KOPT-K1 (cell line): ENCODE results near the gene B4GAT1.
A peak's percentile ranks its signal among the peaks of the same experiment; 100 is the strongest.
"Not testable (repeated sequence)": the region's sequence is repeated elsewhere in the genome, so short reads cannot be mapped to it uniquely, and the experiment has no call there.

ENCODE experiments used
- H3K27ac ChIP-seq: fragments of 200-600 bp; sonication (generic); 2 replicates; pipeline ENCODE4 v1.5.1; 2016; ENCODE audit warnings: antibody characterized with exemption, mild to moderate bottlenecking, low read depth, low read length; ENCODE audit not compliant: poor library complexity, severe bottlenecking
- H3K36me3 ChIP-seq: fragments of 200-600 bp; sonication (generic); 2 replicates; pipeline ENCODE4 v1.5.1; 2017; ENCODE audit warnings: antibody characterized with exemption, mild to moderate bottlenecking, low read length, moderate library complexity; ENCODE audit not compliant: insufficient read depth
- H3K9me3 ChIP-seq: fragments of 200-600 bp; sonication (generic); 2 replicates; pipeline ENCODE4 v1.5.1; 2017; ENCODE audit warnings: antibody characterized with exemption, low read length, mild to moderate bottlenecking; ENCODE audit not compliant: insufficient read depth, poor library complexity, severe bottlenecking

The B4GAT1 gene

DNA sequence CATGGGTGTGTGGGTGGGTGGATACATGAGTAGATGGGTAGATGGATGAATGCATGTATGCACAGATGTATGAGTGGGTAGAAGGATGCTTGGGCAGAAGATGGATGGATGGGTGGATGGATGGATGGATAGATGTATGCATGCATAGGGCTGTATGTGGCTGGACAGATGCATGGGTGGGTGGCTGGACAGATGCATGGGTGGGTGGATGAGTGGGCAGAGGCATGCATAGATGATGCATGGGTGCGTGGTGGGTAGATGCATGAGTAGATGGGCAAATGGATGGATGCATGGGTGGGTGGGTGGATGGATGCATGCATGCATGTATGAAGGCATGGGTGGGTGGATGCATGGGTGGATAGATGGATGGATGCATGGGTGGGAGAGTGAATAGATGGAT lies 23.7 kb downstream of the B4GAT1 start:
- no peaks in the 10 kb centered on the region for H3K36me3 ChIP-seq
- H3K27ac ChIP-seq, result no peak overlapping the region

DNA sequence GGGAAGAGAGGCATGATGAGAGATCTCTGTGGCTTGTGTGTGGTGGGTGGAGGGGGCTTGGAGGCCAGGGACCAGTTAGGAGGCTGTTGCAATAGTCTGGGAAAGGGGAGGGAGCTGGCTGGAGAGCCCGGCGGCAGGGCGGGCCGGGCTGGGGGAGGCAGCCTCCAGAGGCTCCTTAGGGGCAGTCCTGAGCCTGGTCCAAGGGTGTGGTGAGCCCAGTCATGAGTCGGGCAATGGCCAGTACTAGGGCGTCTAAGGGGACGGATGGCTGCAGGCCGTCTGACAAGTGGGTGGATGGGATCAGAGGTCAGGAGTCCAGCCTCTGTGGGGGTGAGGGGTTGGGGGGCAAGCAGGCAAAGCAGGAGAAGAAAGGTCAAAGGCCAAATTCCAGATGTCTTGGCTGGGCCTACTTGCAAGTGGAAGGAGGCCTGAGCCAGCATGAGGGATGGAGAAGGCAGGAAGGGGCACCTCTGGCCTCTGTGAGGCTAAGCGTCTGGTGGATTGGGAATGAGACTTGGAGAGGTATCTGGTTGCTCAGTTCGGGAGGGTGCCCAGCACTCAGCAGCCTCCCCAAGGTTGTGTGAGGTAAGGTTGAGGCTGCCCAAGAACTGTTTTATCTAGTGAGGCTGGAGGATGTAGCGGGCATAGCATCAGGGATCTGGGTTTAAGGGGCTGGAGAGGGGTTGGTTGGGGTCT lies 24.5 kb downstream of the B4GAT1 start:
- Histone ChIP-seq H3K36me3 (no peaks in the 10 kb centered on the region), H3K27ac (no peak overlapping the region), H3K9me3 (no peaks in the 10 kb centered on the region)

More for the DNA sequence above, 23.7 kb downstream of the B4GAT1 start:
- no peaks in the 10 kb centered on the region for H3K9me3 ChIP-seq

DNA sequence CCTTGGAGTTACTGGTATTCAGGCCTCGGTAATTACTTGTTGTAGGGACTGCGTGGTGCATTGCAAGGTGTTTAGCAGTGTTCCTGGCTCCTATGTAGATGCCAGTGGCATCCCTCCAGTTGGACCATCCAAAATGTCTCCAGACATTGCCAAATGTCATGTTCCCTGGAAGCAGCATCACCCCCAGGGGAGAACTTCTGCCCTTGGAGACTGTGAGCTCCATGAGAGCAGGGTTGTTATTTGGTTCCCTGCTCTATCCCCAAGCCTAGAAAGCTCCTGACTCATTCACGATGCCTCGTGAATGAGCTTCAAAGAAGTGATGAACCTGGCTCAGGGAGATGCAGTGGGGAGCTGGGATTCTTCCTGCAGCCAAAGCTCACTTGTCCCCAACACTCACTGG lies 25.8 kb downstream of the B4GAT1 start:
- no peak overlapping the region for H3K27ac ChIP-seq
- no peaks in the 10 kb centered on the region for H3K9me3 ChIP-seq
- H3K36me3 ChIP-seq, result no peaks in the 10 kb centered on the region

DNA sequence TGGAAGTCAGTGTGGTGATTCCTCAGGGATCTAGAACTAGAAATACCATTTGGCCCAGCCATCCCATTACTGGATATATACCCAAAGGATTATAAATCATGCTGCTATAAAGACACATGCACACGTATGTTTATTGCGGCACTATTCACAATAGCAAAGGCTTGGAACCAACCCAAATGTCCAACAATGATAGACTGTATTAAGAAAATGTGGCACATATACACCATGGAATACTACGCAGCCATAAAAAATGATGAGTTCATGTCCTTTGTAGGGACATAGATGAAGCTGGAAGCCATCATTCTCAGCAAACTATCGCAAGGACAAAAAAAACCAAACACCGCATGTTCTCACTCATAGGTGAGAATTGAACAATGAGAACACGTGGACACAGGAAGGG lies 26.7 kb downstream of the B4GAT1 start:
- not testable (repeated sequence) for H3K9me3 ChIP-seq, H3K36me3 ChIP-seq, H3K27ac ChIP-seq

DNA sequence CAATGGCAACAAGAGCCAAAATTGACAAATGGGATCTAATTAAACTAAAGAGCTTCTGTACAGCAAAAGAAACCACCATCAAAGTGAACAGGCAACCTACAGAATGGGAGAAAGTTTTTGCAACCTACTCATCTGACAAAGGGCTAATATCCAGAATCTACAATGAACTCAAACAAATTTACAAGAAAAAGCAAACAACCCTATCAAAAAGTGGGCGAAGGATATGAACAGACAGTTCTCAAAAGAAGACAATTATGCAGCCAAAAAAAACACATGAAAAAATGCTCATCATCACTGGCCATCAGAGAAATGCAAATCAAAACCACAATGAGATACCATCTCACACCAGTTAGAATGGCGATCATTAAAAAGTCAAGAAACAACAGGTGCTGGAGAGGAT lies 27.1 kb downstream of the B4GAT1 start:
- H3K27ac ChIP-seq, H3K9me3 ChIP-seq, H3K36me3 ChIP-seq: not testable (repeated sequence)

DNA sequence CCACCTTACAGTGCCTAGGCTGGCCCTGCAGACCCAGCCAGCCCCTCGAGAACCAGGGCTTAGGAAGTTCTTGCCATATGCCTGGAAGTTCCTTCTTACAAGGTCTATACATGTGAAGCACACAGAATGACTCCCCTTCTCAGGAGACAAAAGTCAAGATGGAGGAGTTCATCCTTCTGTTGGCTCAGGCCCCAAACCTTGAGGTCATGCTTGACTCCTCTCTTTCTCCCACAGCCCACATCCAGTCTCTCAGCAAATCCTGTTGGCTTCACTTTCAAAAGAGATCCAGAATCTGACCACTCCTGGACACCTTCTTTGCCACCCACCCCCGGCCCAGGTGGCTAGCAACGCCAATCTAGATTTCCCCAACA lies 28.8 kb downstream of the B4GAT1 start:
- Histone ChIP-seq H3K27ac (peak overlapping the region; percentile 98), H3K9me3 (no peaks in the 10 kb centered on the region)

DNA sequence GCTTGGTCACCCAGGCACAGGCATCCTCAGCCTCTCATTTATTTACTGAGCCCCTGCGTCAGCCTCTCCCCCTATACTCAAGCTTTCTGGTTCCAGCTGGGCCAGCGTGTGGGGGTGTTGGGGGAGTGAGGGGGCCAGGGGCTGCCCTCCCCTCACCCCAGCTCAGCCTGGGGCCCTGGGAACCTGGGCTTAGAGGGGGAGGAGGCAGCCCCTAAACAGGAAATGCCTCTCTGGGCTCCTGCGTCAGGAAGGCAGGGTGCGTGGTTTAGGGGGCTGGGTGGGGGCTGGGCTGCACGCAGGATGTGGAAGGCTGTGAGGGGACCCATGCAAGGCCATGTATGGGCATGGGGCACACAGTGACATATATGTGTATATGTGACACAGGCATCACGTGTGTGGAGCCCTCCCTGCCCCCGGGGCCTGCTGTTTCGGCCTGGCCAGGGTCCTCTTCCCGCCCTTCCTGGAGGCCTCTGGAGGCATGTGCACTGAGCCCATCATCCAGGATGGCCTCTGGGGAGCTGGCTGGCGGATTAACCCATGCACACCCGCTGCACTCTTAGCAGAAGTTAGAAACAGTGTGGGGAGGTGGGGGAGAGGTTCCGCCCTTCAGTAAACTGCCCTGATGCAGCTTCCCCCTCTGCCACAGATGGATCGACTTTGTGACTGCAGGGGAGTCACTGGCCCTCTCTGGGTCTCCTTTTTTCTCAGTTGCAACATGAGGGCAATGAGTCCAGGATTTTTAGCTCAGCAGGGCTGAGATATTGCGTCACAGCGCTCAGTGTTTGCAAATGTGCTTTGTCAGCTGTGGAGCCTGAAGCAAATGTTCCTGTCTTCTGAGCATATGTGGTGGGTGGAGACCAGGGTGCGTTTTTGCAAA lies 29.5 kb downstream of the B4GAT1 start:
- H3K27ac ChIP-seq, result peak overlapping the region; percentile 98
- H3K9me3 ChIP-seq, result no peaks in the 10 kb centered on the region
- no peaks in the 10 kb centered on the region for H3K36me3 ChIP-seq

More for the DNA sequence above, 28.8 kb downstream of the B4GAT1 start:
- H3K36me3 ChIP-seq, result no peaks in the 10 kb centered on the region

DNA sequence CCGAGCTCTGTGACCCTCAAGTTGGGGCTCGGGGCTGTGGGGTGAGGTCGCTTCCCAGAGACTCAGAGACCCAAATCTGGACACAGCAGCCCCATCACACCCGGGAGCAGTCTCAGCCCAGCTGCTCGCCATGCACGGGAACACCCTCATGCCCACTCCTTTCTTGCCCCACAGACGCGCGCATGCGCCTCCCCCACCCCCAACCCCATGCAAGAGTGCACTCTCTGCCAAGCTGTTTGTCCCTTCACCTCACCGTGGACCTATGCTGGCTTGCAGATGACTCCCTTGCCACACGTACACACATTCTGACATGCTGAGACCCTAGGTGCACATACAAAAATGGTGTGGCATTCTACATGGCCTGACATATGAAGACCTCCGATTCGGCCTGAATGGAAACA lies 30.1 kb downstream of the B4GAT1 start:
- no peaks in the 10 kb centered on the region for H3K9me3 ChIP-seq
- H3K27ac ChIP-seq, result peak overlapping the region; percentile 98
- H3K36me3 ChIP-seq, result no peaks in the 10 kb centered on the region

DNA sequence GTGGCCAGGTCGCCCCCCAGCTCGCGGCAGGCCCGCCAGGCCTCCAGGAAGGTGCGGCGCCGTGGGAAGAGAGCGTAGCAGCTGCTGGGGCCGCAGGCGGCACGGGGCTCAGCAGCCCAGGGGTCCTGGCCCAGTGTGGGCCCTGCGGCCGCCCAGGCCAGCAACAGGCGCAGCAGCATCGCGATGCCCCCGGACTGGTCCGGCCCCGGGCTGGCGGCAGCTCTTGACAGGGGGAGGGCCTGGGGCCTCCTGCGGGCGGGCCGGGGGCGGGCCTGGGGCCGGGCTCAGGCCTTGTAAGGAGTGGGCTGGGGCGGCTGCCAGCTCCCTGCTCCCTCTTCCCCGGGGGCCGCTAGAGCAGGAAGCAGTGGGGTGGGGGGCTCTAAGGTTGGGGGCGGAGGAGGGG lies 30.6 kb downstream of the B4GAT1 start, which contains the start of gene CD248:
CD248 (minus strand) TSS at position 196 of the 403 bp plus-strand sequence; CDS start at position 179, 17 bp downstream.
- Histone ChIP-seq H3K27ac (peak within 1 kb of the TSS; percentile 98), H3K36me3 (no peaks in the 10 kb centered on the region), H3K9me3 (no peaks in the 10 kb centered on the region)

DNA sequence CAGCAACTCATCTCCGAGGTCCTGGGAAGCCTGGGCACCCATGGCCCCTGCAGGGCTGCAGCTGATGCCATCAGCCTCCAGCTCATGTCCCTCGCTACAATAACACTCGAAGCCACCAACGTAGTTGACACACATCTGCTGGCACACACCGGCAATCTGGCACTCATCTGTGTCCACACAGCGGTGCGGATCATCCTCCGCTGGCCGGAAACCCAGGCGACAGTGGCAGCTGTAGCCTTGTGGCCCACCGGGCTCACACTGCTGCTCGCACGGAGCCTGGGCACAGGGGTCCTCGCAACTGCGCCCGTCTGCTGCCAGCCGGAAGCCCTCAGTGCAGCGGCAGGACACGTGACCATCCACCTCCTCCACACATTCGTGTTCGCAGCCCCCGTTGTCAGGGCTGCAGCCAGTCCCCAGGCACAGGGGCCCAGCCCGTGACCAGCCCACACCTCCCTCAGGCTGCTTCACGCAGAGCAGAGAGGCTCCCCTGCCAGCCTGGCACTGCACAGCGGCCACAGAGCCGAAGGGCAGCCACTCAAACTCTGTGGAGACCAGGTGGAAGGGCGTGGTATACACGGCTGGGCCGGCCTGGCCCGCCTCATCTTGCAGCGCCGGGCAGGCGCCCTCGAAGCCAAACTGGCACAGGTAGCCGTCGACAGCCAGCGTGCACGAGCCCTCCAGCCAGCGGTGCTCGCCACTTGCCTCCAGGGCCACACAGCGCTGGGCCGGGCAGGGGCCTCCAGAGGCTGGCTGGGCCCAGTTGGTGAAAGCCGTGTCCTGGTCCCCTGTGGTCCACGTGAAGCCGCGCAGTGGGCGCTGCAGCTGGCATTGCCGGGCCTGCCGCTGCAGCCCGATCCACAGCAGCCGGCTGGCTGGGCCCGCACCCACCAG lies 31.3 kb downstream of the B4GAT1 start:
- H3K9me3 ChIP-seq, result no peaks in the 10 kb centered on the region
- H3K27ac ChIP-seq, result peak overlapping the region; percentile 98
- H3K36me3 ChIP-seq, result no peaks in the 10 kb centered on the region

DNA sequence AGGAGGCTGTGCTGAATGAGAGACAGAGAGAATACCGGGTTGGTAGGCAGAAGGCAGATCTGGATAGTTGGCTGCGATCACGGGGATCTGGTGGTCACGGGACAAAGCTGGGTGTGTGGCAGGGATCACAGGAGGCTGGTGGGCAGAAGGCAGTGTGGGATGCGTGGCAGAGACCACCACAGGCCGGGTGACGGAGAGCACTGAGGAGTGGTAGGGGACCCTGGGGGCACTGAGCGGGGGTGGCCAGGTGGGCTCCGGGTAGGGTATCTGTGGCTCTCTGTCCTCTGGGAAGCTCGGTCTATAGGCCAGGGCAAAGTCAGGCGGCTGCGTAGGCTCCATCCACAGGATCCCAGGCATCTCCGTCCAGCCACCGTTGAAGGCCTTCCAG lies 31.9 kb downstream of the B4GAT1 start:
- Histone ChIP-seq H3K9me3 (no peaks in the 10 kb centered on the region), H3K27ac (peak overlapping the region; percentile 98), H3K36me3 (no peaks in the 10 kb centered on the region)

DNA sequence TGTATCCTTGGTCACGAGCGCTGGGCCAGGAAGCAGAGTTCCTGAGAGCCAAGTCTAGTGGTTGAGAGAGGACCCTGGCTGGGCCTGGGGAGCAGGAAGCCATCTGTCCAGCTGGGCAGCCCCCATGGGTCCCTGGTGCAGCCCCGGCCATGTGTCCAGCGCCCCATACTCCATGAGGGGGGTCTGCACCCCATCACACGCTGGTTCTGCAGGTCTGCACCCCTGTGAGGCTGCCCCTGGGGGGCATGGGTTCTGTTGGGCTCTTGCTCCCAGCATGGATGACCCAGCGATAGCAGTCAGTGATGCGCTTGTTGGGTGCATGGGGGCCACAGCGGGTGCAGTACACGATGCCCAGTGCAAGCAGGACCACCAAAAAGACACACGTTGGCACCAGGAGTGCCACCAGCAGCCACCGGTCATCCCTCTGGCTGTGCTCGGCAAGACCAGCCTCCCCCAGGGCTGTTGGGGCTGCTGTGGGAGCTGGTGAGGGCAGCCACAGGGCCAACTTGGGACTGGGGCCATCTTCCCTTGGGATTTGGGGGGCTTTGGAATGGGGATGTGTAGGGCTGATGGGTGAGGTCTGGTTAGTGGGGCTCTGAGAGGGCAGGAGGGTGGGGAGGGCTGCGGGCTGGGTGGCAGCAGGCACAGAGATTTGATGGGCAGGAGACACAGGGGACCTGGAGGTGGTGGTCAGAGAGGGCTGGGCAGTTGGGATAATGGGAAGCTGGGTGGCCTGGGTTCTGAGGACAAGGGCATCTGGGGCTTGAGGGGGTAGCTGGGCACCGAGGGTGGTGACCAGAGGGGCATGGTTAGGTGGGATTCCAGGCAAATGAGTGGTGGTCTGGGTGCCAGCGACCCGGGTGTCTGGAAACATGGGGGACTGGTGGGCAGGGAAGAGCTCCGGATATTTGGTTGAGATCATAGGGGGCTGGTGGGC lies 32.6 kb downstream of the B4GAT1 start:
- H3K36me3 ChIP-seq, result no peaks in the 10 kb centered on the region
- no peaks in the 10 kb centered on the region for H3K9me3 ChIP-seq
- H3K27ac ChIP-seq, result peak overlapping the region; percentile 88

DNA sequence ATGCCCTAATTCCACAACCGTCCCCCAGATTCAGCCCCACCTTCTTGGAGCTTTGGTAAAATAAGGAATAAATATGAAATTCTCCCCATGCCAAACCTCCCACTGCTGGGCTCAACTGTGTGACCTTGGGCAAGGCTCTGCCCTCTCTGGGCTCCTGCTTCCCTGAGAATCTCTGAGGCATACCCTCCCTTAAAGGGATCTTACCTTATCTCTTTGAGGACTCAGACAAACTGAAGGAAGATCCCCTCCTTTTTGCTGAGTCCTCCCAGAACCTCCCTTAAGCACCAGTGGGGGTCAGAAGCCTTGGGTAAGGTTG lies 33.3 kb downstream of the B4GAT1 start:
- no peaks in the 10 kb centered on the region for H3K9me3 ChIP-seq
- H3K27ac ChIP-seq, result peak overlapping the region; percentile 88
- no peaks in the 10 kb centered on the region for H3K36me3 ChIP-seq
